ENCODE measurements around the gene NKAIN2.

NKAIN2 gene

GRCh38 chr6:123810214-123810613 is 6.5 kb downstream of the NKAIN2 start:
- DNase-seq = no peak

GRCh38 chr6:123810948-123811347 is 7.3 kb downstream of the NKAIN2 start:
- no peak for DNase-seq

- DNase-seq = no peak
These were observed 7.7 kb downstream of the NKAIN2 start for GRCh38 chr6:123811378-123811777.

- no peak for DNase-seq
These were observed 9.0 kb downstream of the NKAIN2 start for GRCh38 chr6:123812621-123813020.

- peak; percentile 17 for DNase-seq
These were observed 17.4 kb downstream of the NKAIN2 start for GRCh38 chr6:123821112-123821511.

- DNase-seq = no peak
These were observed 25.8 kb downstream of the NKAIN2 start for GRCh38 chr6:123829302-123829953.

- DNase-seq = no peak
These were observed 26.5 kb downstream of the NKAIN2 start for GRCh38 chr6:123830120-123830519.

- DNase-seq = no peak
These were observed 35.0 kb downstream of the NKAIN2 start for GRCh38 chr6:123838505-123839234.

GRCh38 chr6:123841067-123841896 is 37.6 kb downstream of the NKAIN2 start:
- no peak for DNase-seq

GRCh38 chr6:123844011-123844410 is 40.3 kb downstream of the NKAIN2 start:
- DNase-seq = no peak

GRCh38 chr6:123848347-123848746 is 44.7 kb downstream of the NKAIN2 start:
- DNase-seq = no peak

GRCh38 chr6:123849406-123849805 is 45.7 kb downstream of the NKAIN2 start:
- DNase-seq = no peak

- no peak for DNase-seq
These were observed 46.9 kb downstream of the NKAIN2 start for GRCh38 chr6:123850555-123850954.

- no peak for DNase-seq
These were observed 50.5 kb downstream of the NKAIN2 start for GRCh38 chr6:123854201-123854600.

- DNase-seq = no peak
These were observed 51.8 kb downstream of the NKAIN2 start for GRCh38 chr6:123855506-123855905.

- no peak for DNase-seq
These were observed 55.6 kb downstream of the NKAIN2 start for GRCh38 chr6:123859291-123859690.

GRCh38 chr6:123869334-123869733 is 65.7 kb downstream of the NKAIN2 start:
- DNase-seq = no peak

GRCh38 chr6:123873974-123874373 is 70.3 kb downstream of the NKAIN2 start:
- DNase-seq = no peak

GRCh38 chr6:123875784-123876183 is 72.1 kb downstream of the NKAIN2 start:
- no peak for DNase-seq

GRCh38 chr6:123879749-123880148 is 76.1 kb downstream of the NKAIN2 start:
- no peak for DNase-seq

GRCh38 chr6:123888771-123889513 is 85.3 kb downstream of the NKAIN2 start:
- DNase-seq = no peak

- no peak for DNase-seq
These were observed 91.7 kb downstream of the NKAIN2 start for GRCh38 chr6:123895346-123895745.

- no peak for DNase-seq
These were observed 92.1 kb downstream of the NKAIN2 start for GRCh38 chr6:123895806-123896205.
